NCI-H2196 treated with DMSO at 0.1 percent for 48 hours (cell line): Measurements from ENCODE around the gene PFKM.
"Not testable (repeated sequence)": the region's sequence is repeated elsewhere in the genome, so short reads cannot be mapped to it uniquely, and the experiment has no call there.

Experiments
- DNase-seq: peaks from one replicate; lab custom pipeline; 2025; ENCODE audit not compliant: unreplicated experiment; lab: John Stamatoyannopoulos, UW

Gene PFKM

GRCh38 chr12:48110691-48111311, 8.4 kb upstream of the PFKM start:
- no peak for DNase-seq

- DNase-seq: not testable (repeated sequence)
Measured at GRCh38 chr12:48111312-48111693, 7.9 kb upstream of the PFKM start.

GRCh38 chr12:48115957-48116356, 3.2 kb upstream of the PFKM start:
- no peak for DNase-seq

- no peak for DNase-seq
Measured at GRCh38 chr12:48118284-48118871, 786 bp upstream of the PFKM start.

- no peak for DNase-seq
Measured at GRCh38 chr12:48119834-48120195, 651 bp downstream of the PFKM start.

GRCh38 chr12:48121522-48121921, 2.4 kb downstream of the PFKM start:
- no peak for DNase-seq

GRCh38 chr12:48122065-48122834, 3.1 kb downstream of the PFKM start:
- DNase-seq: no peak

GRCh38 chr12:48123169-48123568, 4.0 kb downstream of the PFKM start:
- no peak for DNase-seq

GRCh38 chr12:48125542-48125941, 6.4 kb downstream of the PFKM start:
- not testable (repeated sequence) for DNase-seq

GRCh38 chr12:48125985-48126384, 6.8 kb downstream of the PFKM start:
- DNase-seq: no peak

- no peak for DNase-seq
Measured at GRCh38 chr12:48126953-48127630, 7.9 kb downstream of the PFKM start.

- no peak for DNase-seq
Measured at GRCh38 chr12:48128800-48129199, 9.6 kb downstream of the PFKM start.

- DNase-seq: no peak
Measured at GRCh38 chr12:48129376-48129775, 10.2 kb downstream of the PFKM start.

- no peak for DNase-seq
Measured at GRCh38 chr12:48131517-48131916, 12.4 kb downstream of the PFKM start.

- no peak for DNase-seq
Measured at GRCh38 chr12:48132826-48133225, 13.7 kb downstream of the PFKM start.

GRCh38 chr12:48135027-48135426, 15.9 kb downstream of the PFKM start:
- DNase-seq: no peak

GRCh38 chr12:48142818-48143674, 23.9 kb downstream of the PFKM start:
- DNase-seq: no peak

GRCh38 chr12:48143898-48144297, 24.7 kb downstream of the PFKM start:
- DNase-seq: no peak

GRCh38 chr12:48145981-48146380, 26.8 kb downstream of the PFKM start:
- DNase-seq: no peak

GRCh38 chr12:48151103-48151771, 32.1 kb downstream of the PFKM start:
- DNase-seq: no peak
